Body of pancreas (tissue), 4 donors: ENCODE results near the gene TLR7.

Experiments
- POLR2A ChIP-seq, 3 donors: fragments of 450-650 bp; IDR thresholded peaks; one replicate each; pipeline ENCODE4 v1.6.1; 2016; ENCODE audit warnings: antibody characterized with exemption in 3 of 3, mild to moderate bottlenecking in 2 of 3
- TF ChIP-seq, protein P1 (sequence below), 7 experiments: fragments of 450-650 bp in 4 of 7; fragments of 200-600 bp in 3 of 7; sonication (generic) in 3 of 7; IDR thresholded peaks; one replicate each; pipeline ENCODE4 v1.5.1; 2016 to 2019; ENCODE audit warnings: antibody characterized with exemption in 7 of 7

DNA sequence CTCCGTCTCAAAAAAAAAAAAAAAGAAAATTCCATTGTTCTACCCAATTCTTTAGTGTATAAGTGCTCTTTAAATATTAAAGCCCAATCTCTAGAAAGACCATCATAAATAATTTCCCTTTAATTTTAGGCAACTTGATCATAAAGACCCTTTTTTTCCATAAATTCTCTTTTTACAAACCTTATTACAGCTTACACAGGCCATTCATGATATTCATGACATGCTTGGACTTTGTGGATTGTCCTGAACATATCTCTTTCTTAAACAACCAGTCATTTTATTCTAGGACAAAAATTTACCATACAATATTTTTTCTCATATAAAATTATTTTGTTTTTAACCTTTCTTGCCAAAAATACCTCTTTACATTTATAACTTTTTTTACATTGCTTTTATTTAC is 70.1 kb downstream of the TLR7 start:
- TF ChIP-seq, protein P1, sequence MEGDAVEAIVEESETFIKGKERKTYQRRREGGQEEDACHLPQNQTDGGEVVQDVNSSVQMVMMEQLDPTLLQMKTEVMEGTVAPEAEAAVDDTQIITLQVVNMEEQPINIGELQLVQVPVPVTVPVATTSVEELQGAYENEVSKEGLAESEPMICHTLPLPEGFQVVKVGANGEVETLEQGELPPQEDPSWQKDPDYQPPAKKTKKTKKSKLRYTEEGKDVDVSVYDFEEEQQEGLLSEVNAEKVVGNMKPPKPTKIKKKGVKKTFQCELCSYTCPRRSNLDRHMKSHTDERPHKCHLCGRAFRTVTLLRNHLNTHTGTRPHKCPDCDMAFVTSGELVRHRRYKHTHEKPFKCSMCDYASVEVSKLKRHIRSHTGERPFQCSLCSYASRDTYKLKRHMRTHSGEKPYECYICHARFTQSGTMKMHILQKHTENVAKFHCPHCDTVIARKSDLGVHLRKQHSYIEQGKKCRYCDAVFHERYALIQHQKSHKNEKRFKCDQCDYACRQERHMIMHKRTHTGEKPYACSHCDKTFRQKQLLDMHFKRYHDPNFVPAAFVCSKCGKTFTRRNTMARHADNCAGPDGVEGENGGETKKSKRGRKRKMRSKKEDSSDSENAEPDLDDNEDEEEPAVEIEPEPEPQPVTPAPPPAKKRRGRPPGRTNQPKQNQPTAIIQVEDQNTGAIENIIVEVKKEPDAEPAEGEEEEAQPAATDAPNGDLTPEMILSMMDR (IDR thresholded peaks at IDR 0.05), result no peak
- no peak for TF ChIP-seq POLR2A (IDR thresholded peaks at IDR 0.05)
